IMR-90 (cell line): Measurements from ENCODE around the gene CAMTA1. TPM values are rescaled to one million over a fixed set of nuclear protein-coding genes. Genes with fewer than 3 reads are reported as not detected.
A peak's percentile ranks its signal among the peaks of the same experiment; 100 is the strongest.

ENCODE experiments used
- ATAC-seq: fragments of 200-7000 bp; cut with Tn5 transposase; 2 replicates; pipeline ENCODE4 v1.9.1; 2020; ENCODE audit warnings: low read depth, mild to moderate bottlenecking, moderate library complexity
- BruUV-seq: library from RNA; stranded (reverse); fragments of 400-500 nt; replicated peaks from 2 replicates; lab custom pipeline; 2021; lab: Mats Ljungman, UMichigan
- CTCF ChIA-PET: fragments of 300-600 bp; formaldehyde crosslinking; extraction: SDS; loops from one replicate; lab custom pipeline; 2021; ENCODE audit warnings: antibody characterized with exemption; lab: Yijun Ruan, JAX
- POLR2A ChIA-PET: fragments of 300-600 bp; sonication (Branson Sonifier 250); formaldehyde crosslinking; loops from one replicate; lab custom pipeline; 2022; ENCODE audit warnings: antibody characterized with exemption; ENCODE audit not compliant: unreplicated experiment; lab: Charles Lee
- DNase-seq: peaks from one replicate; pipeline ENCODE4 v3.0.0; 2013
- H2AFZ ChIP-seq: replicated peaks from 2 replicates; pipeline ENCODE3; 2013; ENCODE audit warnings: low read length, mild to moderate bottlenecking; ENCODE audit not compliant: poor library complexity
- H2AK5ac ChIP-seq: 2 replicates; pipeline ENCODE4 v1.6.1; 2013; ENCODE audit warnings: low read depth, low read length, inconsistent platforms
- H2AK9ac ChIP-seq: replicated peaks from 2 replicates; pipeline ENCODE3; 2013; ENCODE audit warnings: mild to moderate bottlenecking, low read depth, low read length, moderate library complexity; ENCODE audit not compliant: poor library complexity
- H2BK120ac ChIP-seq: 2 replicates; pipeline ENCODE4 v1.6.1; 2013; ENCODE audit warnings: low read depth, low read length, inconsistent platforms
- H2BK15ac ChIP-seq: 3 replicates; pipeline ENCODE4 v1.6.1; 2013; ENCODE audit warnings: low read depth, low read length, inconsistent platforms
- H2BK20ac ChIP-seq: 2 replicates; pipeline ENCODE4 v1.6.1; 2013; ENCODE audit warnings: low read depth, mild to moderate bottlenecking, inconsistent platforms, low read length, moderate library complexity
- H2BK5ac ChIP-seq: 2 replicates; pipeline ENCODE4 v1.6.1; 2013; ENCODE audit warnings: mild to moderate bottlenecking, low read depth, low read length, inconsistent platforms; ENCODE audit not compliant: poor library complexity, severe bottlenecking
- H3K14ac ChIP-seq: replicated peaks from 2 replicates; pipeline ENCODE4 v1.6.1; 2013; ENCODE audit warnings: low read depth, low read length, inconsistent platforms
- H3K18ac ChIP-seq: 2 replicates; pipeline ENCODE4 v1.6.1; 2013; ENCODE audit warnings: low read depth, low read length, control low read depth
- H3K23ac ChIP-seq: 2 replicates; pipeline ENCODE4 v1.6.1; 2013; ENCODE audit warnings: low read depth, low read length, inconsistent platforms
- H3K27ac ChIP-seq: 2 replicates; pipeline ENCODE4 v1.5.1; 2013; ENCODE audit warnings: mild to moderate bottlenecking, control low read depth, low read length; ENCODE audit not compliant: insufficient read depth
- H3K27me3 ChIP-seq: 2 replicates; pipeline ENCODE4 v1.6.1; 2013; ENCODE audit warnings: low read length; ENCODE audit not compliant: control insufficient read depth, insufficient read depth
- H3K36me3 ChIP-seq: 2 replicates; pipeline ENCODE4 v1.6.1; 2013; ENCODE audit warnings: low read length, mixed read lengths; ENCODE audit not compliant: control insufficient read depth, insufficient read depth
- H3K4ac ChIP-seq: 2 replicates; pipeline ENCODE4 v1.6.1; 2013; ENCODE audit warnings: low read depth, low read length, inconsistent platforms
- H3K4me1 ChIP-seq: 2 replicates; pipeline ENCODE4 v1.6.1; 2013; ENCODE audit warnings: low read length, mixed read lengths; ENCODE audit not compliant: control insufficient read depth, insufficient read depth
- H3K4me2 ChIP-seq: 2 replicates; pipeline ENCODE4 v1.6.1; 2013; ENCODE audit warnings: low read depth, mild to moderate bottlenecking, control low read depth, low read length, moderate library complexity
- H3K4me3 ChIP-seq: 2 replicates; pipeline ENCODE4 v1.5.1; 2013; ENCODE audit warnings: low read depth, mild to moderate bottlenecking, control low read depth, low read length, moderate library complexity; ENCODE audit not compliant: insufficient read depth
- H3K56ac ChIP-seq: 2 replicates; pipeline ENCODE4 v1.6.1; 2013; ENCODE audit warnings: low read length, inconsistent platforms; ENCODE audit not compliant: insufficient read depth; ENCODE audit errors: extremely low read depth
- H3K79me1 ChIP-seq, 2 experiments: 2 replicates each; pipeline ENCODE4 v1.6.1; 2013; ENCODE audit warnings: low read length in 2 of 2, inconsistent platforms in 1 of 2, low read depth in 1 of 2
- H3K9ac ChIP-seq: 2 replicates; pipeline ENCODE4 v1.6.1; 2013; ENCODE audit warnings: low read depth, low read length, control low read depth
- H3K9me1 ChIP-seq: 2 replicates; pipeline ENCODE4 v1.6.1; 2013; ENCODE audit warnings: low read length, inconsistent platforms; ENCODE audit not compliant: insufficient read depth
- H3K9me3 ChIP-seq: 2 replicates; pipeline ENCODE4 v1.6.1; 2013; ENCODE audit warnings: low read length; ENCODE audit not compliant: control insufficient read depth, insufficient read depth
- H4K20me1 ChIP-seq: 2 replicates; pipeline ENCODE4 v1.6.1; 2013; ENCODE audit warnings: low read length, inconsistent platforms; ENCODE audit not compliant: insufficient read depth
- H4K5ac ChIP-seq: 2 replicates; pipeline ENCODE4 v1.6.1; 2013; ENCODE audit warnings: mild to moderate bottlenecking, low read depth, low read length, control low read depth
- H4K8ac ChIP-seq, 2 experiments: 2 replicates each; pipeline ENCODE4 v1.6.1; 2013; ENCODE audit warnings: low read depth in 2 of 2, low read length in 2 of 2, control low read depth in 1 of 2, inconsistent platforms in 1 of 2
- H4K91ac ChIP-seq: 2 replicates; pipeline ENCODE4 v1.6.1; 2013; ENCODE audit warnings: low read depth, low read length, inconsistent platforms; ENCODE audit not compliant: insufficient read depth
- BHLHE40 ChIP-seq: fragments of 150-350 bp; IDR thresholded peaks from 2 replicates; pipeline ENCODE4 v1.6.1; 2016; ENCODE audit warnings: mild to moderate bottlenecking, low read depth, low read length
- CEBPB ChIP-seq: IDR thresholded peaks from 2 replicates; pipeline ENCODE4 v1.6.1; 2012; ENCODE audit warnings: low read depth, low read length, improper control_type of control experiment
- CHD1 ChIP-seq: IDR thresholded peaks from 2 replicates; pipeline ENCODE4 v1.6.1; 2012; ENCODE audit warnings: low read depth, low read length, improper control_type of control experiment
- CTCF ChIP-seq: conservative IDR thresholded peaks from 2 replicates; pipeline ENCODE4 v1.5.1; 2012; ENCODE audit warnings: mild to moderate bottlenecking, low read depth, low read length, improper control_type of control experiment
- ELK1 ChIP-seq: fragments of 150-350 bp; IDR thresholded peaks from 2 replicates; pipeline ENCODE4 v1.6.1; 2016; ENCODE audit warnings: low read depth, mild to moderate bottlenecking, low read length, moderate library complexity, borderline replicate concordance
- FOS ChIP-seq: fragments of 150-350 bp; IDR thresholded peaks from 2 replicates; pipeline ENCODE4 v1.6.1; 2016; ENCODE audit warnings: low read depth, low read length
- MAFK ChIP-seq: IDR thresholded peaks from 2 replicates; pipeline ENCODE4 v1.6.1; 2012; ENCODE audit warnings: low read depth, low read length, improper control_type of control experiment
- MAZ ChIP-seq: IDR thresholded peaks from 2 replicates; pipeline ENCODE4 v1.6.1; 2012; ENCODE audit warnings: low read depth, mild to moderate bottlenecking, low read length, improper control_type of control experiment, moderate library complexity, borderline replicate concordance
- MXI1 ChIP-seq: IDR thresholded peaks from 2 replicates; pipeline ENCODE4 v1.6.1; 2012; ENCODE audit warnings: low read depth, mild to moderate bottlenecking, low read length, moderate library complexity, borderline replicate concordance
- RAD21 ChIP-seq: IDR thresholded peaks from 2 replicates; pipeline ENCODE4 v1.6.1; 2012; ENCODE audit warnings: low read length, improper control_type of control experiment
- RCOR1 ChIP-seq: IDR thresholded peaks from 2 replicates; pipeline ENCODE4 v1.6.1; 2012; ENCODE audit warnings: mild to moderate bottlenecking, low read length, improper control_type of control experiment; ENCODE audit not compliant: insufficient replicate concordance
- RFX5 ChIP-seq: IDR thresholded peaks from 2 replicates; pipeline ENCODE4 v1.8.0; 2012; ENCODE audit warnings: low read depth, mild to moderate bottlenecking, low read length, moderate library complexity
- SMC3 ChIP-seq: fragments of 150-350 bp; IDR thresholded peaks from 2 replicates; pipeline ENCODE4 v1.6.1; 2016; ENCODE audit warnings: low read depth, mild to moderate bottlenecking, antibody characterized with exemption, low read length, moderate library complexity
- USF2 ChIP-seq: fragments of 150-350 bp; IDR thresholded peaks from 2 replicates; pipeline ENCODE4 v1.6.1; 2017; ENCODE audit warnings: mild to moderate bottlenecking, antibody characterized with exemption, low read length, low read depth
- WGBS, 2 experiments: methylation state at CpG; one replicate each; pipeline versions ENCODE4 v1.1.5 to v1.1.7; 2013; ENCODE audit warnings: missing lambda C conversion rate in 2 of 2; ENCODE audit not compliant: insufficient read length in 1 of 2; ENCODE audit errors: extremely low coverage in 2 of 2; 5-methylcytosine and 5-hydroxymethylcytosine counted together
- dilution Hi-C: fragments of 300-500 bp; cut with HindIII; formaldehyde crosslinking; loops from one replicate; pipeline ENCODE4 v1.14.3; 2018; ENCODE audit warnings: low sequenced_read_pairs; ENCODE audit not compliant: unreplicated experiment
- in situ Hi-C: fragments of 300-500 bp; cut with MboI; formaldehyde crosslinking; loops from 3 replicates; pipeline ENCODE4 v1.14.3; 2019; ENCODE audit warnings: low sequenced_read_pairs, inconsistent platforms, mixed read lengths
- intact Hi-C: fragments of 100-400 bp; cut with micrococcal nuclease; formaldehyde crosslinking; loops from 2 replicates; pipeline ENCODE4 v1.10.0; 2022
- polyA plus RNA-seq, 3 experiments: library from polyadenylated mRNA; depleted of rRNA; stranded (reverse); fragments of >200 nt; gene quantifications; 2 replicates each; pipeline ENCODE4 v1.2.3, GENCODE V29; 2012; ENCODE audit warnings: low replicate concordance in 1 of 3
- total RNA-seq: library from RNA; depleted of rRNA; stranded (reverse); fragments of >200 nt; gene quantifications from 2 replicates; pipeline ENCODE4 v1.2.3, GENCODE V29; 2012

The CAMTA1 gene
- total and polyA plus RNA-seq, 2 of the 4 experiments (the other 2 are of a cell fraction): 35.5 to 74.3 TPM

GRCh38 chr1:7292036-7292681, 506.9 kb downstream of the CAMTA1 start:
- Histone ChIP-seq H3K4me2 (no peak overlapping the region), H3K14ac (0 out of 2 replicates have a peak overlapping the region, but pooled peaks have one; percentile 85), H2BK120ac (peak overlapping the region; percentile 43; the same call in 1 of the 2 replicates), H3K18ac (no peak overlapping the region), H2BK20ac (peak overlapping the region; percentile 43; the same call in 1 of the 2 replicates), H3K79me1 (no peaks in the 10 kb centered on the region), H2BK15ac (0 out of 3 replicates have a peak overlapping the region, but pooled peaks have one; percentile 27), H3K9me1 (peaks cover 10% of the 10 kb centered on the region; the same call in 1 of the 2 replicates), H3K27ac (no peak overlapping the region), H3K27me3 (no peaks in the 10 kb centered on the region), H3K9ac (no peak overlapping the region), H3K4me3 (no peak overlapping the region), H2AK9ac (no peak overlapping the region), H2BK5ac (no peak overlapping the region), H3K4ac (peak overlapping the region; percentile 75; the same call in 1 of the 2 replicates), H4K91ac (no peak overlapping the region), H2AK5ac (no peak overlapping the region), H3K9me3 (peaks cover 6% of the 10 kb centered on the region), H2AFZ (no peak overlapping the region), H3K23ac (0 out of 2 replicates have a peak overlapping the region, but pooled peaks have one; percentile 18), H3K4me1 (peaks cover 7% of the 10 kb centered on the region), H4K20me1 (no peaks in the 10 kb centered on the region), H4K8ac (peak overlapping the region; percentile 32 to 88; a peak in 3 of 4 replicates), H3K56ac (no peak overlapping the region), H4K5ac (no peak overlapping the region), H3K36me3 (no peaks in the 10 kb centered on the region)
- no TSS peak for BruUV-seq
- DNase-seq: no peak
- dilution Hi-C loops: no loop called here
- in situ Hi-C loops: no loop called here
- CTCF ChIA-PET: interaction anchor here (0.7 to 1.5 kb wide), 3 partner anchors 9 to 726 kb away, joined by 3 to 4 read pairs (median 3); no protein-coding TSS in a partner anchor
- WGBS, 2 experiments: 90% methylated on average over 6 of the region's 10 CpGs; no CpG with 5 or more reads in 1 of the 2 experiments
- POLR2A ChIA-PET: no interaction called here
- intact Hi-C loops: loop anchor here (10.0 kb wide), 2 partner anchors 183 to 353 kb away; no protein-coding TSS in a partner anchor
- ATAC-seq: no peak
- no peak for TF ChIP-seq CEBPB
- no peak for TF ChIP-seq FOS
- no peak for TF ChIP-seq RAD21
- no peak for TF ChIP-seq MAFK
- TF ChIP-seq MAZ: no peak
- TF ChIP-seq USF2: no peak
- no peak for TF ChIP-seq MXI1
- TF ChIP-seq SMC3: no peak
- TF ChIP-seq CTCF: no peak
- TF ChIP-seq CHD1: no peak
- TF ChIP-seq RCOR1: no peak
- no peak for TF ChIP-seq ELK1
- TF ChIP-seq BHLHE40: no peak
- TF ChIP-seq RFX5: no peak
